Endothelial cell of umbilical vein (primary cell): ENCODE results near the gene EPAS1. TPM values are rescaled to one million over a fixed set of nuclear protein-coding genes. Genes with fewer than 3 reads are reported as not detected.

Experiments
- BruUV-seq: library from RNA; stranded (reverse); fragments of 400-500 nt; replicated peaks from 2 replicates; lab custom pipeline; 2021; lab: Mats Ljungman, UMichigan
- CTCF ChIA-PET: fragments of 300-600, 350-600 bp; sonication (Branson Sonifier 250); formaldehyde crosslinking; loops from one replicate; lab custom pipeline; 2021; ENCODE audit warnings: antibody characterized with exemption, inconsistent platforms; lab: Charles Lee
- POLR2A ChIA-PET: fragments of 300-600, 350-600 bp; sonication (Branson Sonifier 250); formaldehyde crosslinking; loops from one replicate; lab custom pipeline; 2021; ENCODE audit warnings: antibody characterized with exemption, inconsistent platforms; lab: Charles Lee
- DNase-seq: peaks from one replicate; pipeline ENCODE4 v3.0.0-alpha.2; 2011; ENCODE audit warnings: low read depth, low spot score
- FAIRE-seq: peaks from 2 replicates; lab custom pipeline; 2011; peaks lifted over from hg19 to GRCh38; lab: Jason Lieb, UNC
- H2AFZ ChIP-seq: 2 replicates; pipeline ENCODE4 v1.6.0; 2012; ENCODE audit warnings: low read depth, low read length, control low read depth, inconsistent platforms
- H3K27ac ChIP-seq: 2 replicates; pipeline ENCODE4 v1.5.1; 2011; ENCODE audit warnings: low read depth, mild to moderate bottlenecking, control low read depth, low read length, moderate library complexity; ENCODE audit not compliant: insufficient read depth
- H3K27me3 ChIP-seq, 2 experiments: 2 replicates each; pipeline versions ENCODE4 v1.6.0 to v1.6.1; 2011; ENCODE audit warnings: low read length in 2 of 2, mixed read lengths in 1 of 2; ENCODE audit not compliant: control insufficient read depth in 2 of 2, insufficient read depth in 2 of 2
- H3K36me3 ChIP-seq, 2 experiments: 2 replicates in 1 of 2; 3 replicates in 1 of 2; pipeline ENCODE4 v1.5.1; 2011; ENCODE audit warnings: low read length in 2 of 2, mild to moderate bottlenecking in 1 of 2, moderate library complexity in 1 of 2; ENCODE audit not compliant: control insufficient read depth in 2 of 2, insufficient read depth in 2 of 2; ENCODE audit errors: extremely low read depth in 1 of 2
- H3K4me1 ChIP-seq: 3 replicates; pipeline ENCODE4 v1.5.1; 2011; ENCODE audit warnings: mild to moderate bottlenecking, low read length; ENCODE audit not compliant: control insufficient read depth, insufficient read depth; ENCODE audit errors: extremely low read depth
- H3K4me2 ChIP-seq: 2 replicates; pipeline ENCODE4 v1.6.1; 2011; ENCODE audit warnings: low read length, control low read depth, mixed read lengths; ENCODE audit not compliant: insufficient read depth
- H3K4me3 ChIP-seq, 3 experiments: fragments of 200-600 bp in 1 of 3; sonication (generic), shearing (Covaris generic) in 1 of 3; replicated peaks in 1 of 3; 2 replicates each; pipeline ENCODE4 v1.5.1; 2011 to 2016; ENCODE audit warnings: control low read depth in 3 of 3, low read length in 3 of 3, mild to moderate bottlenecking in 2 of 3, inconsistent platforms in 1 of 3, low read depth in 1 of 3, moderate library complexity in 1 of 3; ENCODE audit not compliant: insufficient read depth in 1 of 3
- H3K79me2 ChIP-seq: 2 replicates; pipeline ENCODE4 v1.6.0; 2012; ENCODE audit warnings: low read length, inconsistent platforms; ENCODE audit not compliant: control insufficient read depth, insufficient read depth
- H3K9ac ChIP-seq: replicated peaks from 2 replicates; pipeline ENCODE3; 2011; ENCODE audit warnings: low read length, control low read depth; ENCODE audit not compliant: insufficient read depth; ENCODE audit errors: extremely low read depth
- H3K9me1 ChIP-seq: replicated peaks from 3 replicates; pipeline ENCODE4 v1.6.0; 2011; ENCODE audit warnings: mild to moderate bottlenecking, low read length; ENCODE audit not compliant: control insufficient read depth, insufficient read depth; ENCODE audit errors: extremely low read depth
- H3K9me3 ChIP-seq: replicated peaks from 2 replicates; pipeline ENCODE4 v1.5.1; 2012; ENCODE audit warnings: low read length, inconsistent platforms; ENCODE audit not compliant: control insufficient read depth, insufficient read depth
- H4K20me1 ChIP-seq: replicated peaks from 2 replicates; pipeline ENCODE3; 2011; ENCODE audit warnings: mild to moderate bottlenecking, low read length; ENCODE audit not compliant: control insufficient read depth, insufficient read depth; ENCODE audit errors: extremely low read depth
- CTCF ChIP-seq, 2 donors: IDR thresholded peaks; 1 replicate in 1 of 2; 2 replicates in 1 of 2; pipeline ENCODE4 v1.5.1; 2011; ENCODE audit warnings: low read length in 2 of 2, mild to moderate bottlenecking in 2 of 2, moderate library complexity in 2 of 2, control low read depth in 1 of 2, inconsistent platforms in 1 of 2, low read depth in 1 of 2; ENCODE audit not compliant: insufficient read depth in 1 of 2; ENCODE audit errors: extremely low read depth in 1 of 2
- EZH2 ChIP-seq: IDR thresholded peaks from 2 replicates; pipeline ENCODE4 v1.6.1; 2012; ENCODE audit warnings: borderline replicate concordance, low read depth, mild to moderate bottlenecking, moderate library complexity, low read length, inconsistent platforms; ENCODE audit not compliant: severe bottlenecking
- FOS ChIP-seq: IDR thresholded peaks from 2 replicates; pipeline ENCODE4 v1.6.1; 2011; ENCODE audit warnings: mild to moderate bottlenecking, low read length, moderate library complexity, borderline replicate concordance; ENCODE audit not compliant: insufficient read depth
- GATA2 ChIP-seq: IDR thresholded peaks from 2 replicates; pipeline ENCODE4 v1.7.0; 2011; ENCODE audit warnings: low read depth, mild to moderate bottlenecking, moderate library complexity, mixed read lengths, low read length; ENCODE audit not compliant: insufficient read length, insufficient read depth
- JUN ChIP-seq: IDR thresholded peaks from 2 replicates; pipeline ENCODE4 v1.6.1; 2011; ENCODE audit warnings: borderline replicate concordance, low read depth; ENCODE audit not compliant: insufficient read length, insufficient read depth
- MAX ChIP-seq: IDR thresholded peaks from 2 replicates; pipeline ENCODE4 v1.6.1; 2011; ENCODE audit not compliant: insufficient read depth, insufficient read length
- MYC ChIP-seq: IDR thresholded peaks from one replicate; pipeline ENCODE4 v1.6.1; 2011; ENCODE audit warnings: mild to moderate bottlenecking, low read depth, low read length
- POLR2A ChIP-seq: IDR thresholded peaks from 2 replicates; pipeline ENCODE4 v1.6.1; 2012; ENCODE audit warnings: low read depth, mild to moderate bottlenecking, control low read depth, low read length
- POLR2AphosphoS5 ChIP-seq: IDR thresholded peaks from 2 replicates; pipeline ENCODE4 v1.6.1; 2012; ENCODE audit warnings: low read depth, mild to moderate bottlenecking, control low read depth, low read length, moderate library complexity; ENCODE audit not compliant: insufficient read depth
- dilution Hi-C: fragments of 300-500 bp; cut with MboI; formaldehyde crosslinking; loops from one replicate; pipeline ENCODE4 v1.15.0; 2019; ENCODE audit warnings: low sequenced_read_pairs; ENCODE audit not compliant: extremely low pct_ligation_motif_present
- intact Hi-C: fragments of 100-400 bp; cut with micrococcal nuclease; formaldehyde crosslinking; loops from one replicate; pipeline ENCODE4 v1.10.0; 2022
- polyA plus RNA-seq, 4 experiments: library from polyadenylated mRNA; depleted of rRNA in 3 of 4; stranded (reverse) in 3 of 4; unstranded in 1 of 4; fragments of >200 nt; gene quantifications; 2 replicates each; pipeline versions ENCODE4 v1.2.1 to v1.2.3, GENCODE V29; 2011 to 2012; ENCODE audit warnings: missing spikeins in 1 of 4
- total RNA-seq: library from RNA; stranded (reverse); gene quantifications from 2 replicates; pipeline ENCODE4 v1.2.3, GENCODE V29; 2021

Gene EPAS1
- total and polyA plus RNA-seq, 2 donors (not counting 3 experiments of a cell fraction or from before 2014, with no cell fraction given), result 229 to 374 TPM

- CTCF ChIA-PET, result interaction anchor here (1.0 to 3.2 kb wide), 5 partner anchors 11 to 31 kb away, joined by 3 to 10 read pairs (median 4); no protein-coding TSS in a partner anchor
- H3K4me3 ChIP-seq, result no peak overlapping the region
- no TSS peak for BruUV-seq
- H3K27ac ChIP-seq, result no peak overlapping the region
- dilution Hi-C loops (no loop called here), intact Hi-C loops (no loop called here)
- no peak overlapping the region for H2AFZ ChIP-seq
- no peaks in the 10 kb centered on the region for H3K36me3 ChIP-seq
- peaks cover 72% of the 10 kb centered on the region for H3K79me2 ChIP-seq
- no peak overlapping the region for H3K9ac ChIP-seq
- POLR2A ChIA-PET, result no interaction called here
- H3K9me1 ChIP-seq, result no peaks in the 10 kb centered on the region
- H3K9me3 ChIP-seq, result no peaks in the 10 kb centered on the region
- no peak overlapping the region for H3K4me2 ChIP-seq
- FAIRE-seq (no peak), DNase-seq (no peak)
- TF ChIP-seq EZH2, result no peak
- TF ChIP-seq GATA2, result no peak
- no peak for TF ChIP-seq MYC
- TF ChIP-seq MAX, result no peak
- TF ChIP-seq JUN, result no peak
- TF ChIP-seq CTCF (IDR thresholded peaks at IDR 0.05; ENCODE audit: extremely low read depth in 1 of 2, insufficient read depth in 1 of 2, low read depth in 1 of 2, low read length in 2 of 2), result no peak
- TF ChIP-seq POLR2AphosphoS5, result no peak
- TF ChIP-seq POLR2A, result no peak
- TF ChIP-seq FOS, result no peak
- H3K4me1 ChIP-seq, result peaks cover 32% of the 10 kb centered on the region
- H4K20me1 ChIP-seq, result peaks cover 5% of the 10 kb centered on the region
- H3K27me3 ChIP-seq, result no peaks in the 10 kb centered on the region
Measured at GRCh38 chr2:46338674-46339073, 41.5 kb downstream of the EPAS1 start.
